ENCODE data around the gene IFI35. TPM values are rescaled to one million over a fixed set of nuclear protein-coding genes. Genes with fewer than 3 reads are reported as not detected.

IFI35 gene
- total RNA-seq, 4 donors from 2014 or later, result 20.7 to 44.1 (median 24.8) TPM

- TF ChIP-seq CTCF (IDR thresholded peaks at IDR 0.05; ENCODE audit: low read depth), result no peak
Observed at GRCh38 chr17:43003542-43004172, 2.9 kb upstream of the IFI35 start.

- TF ChIP-seq CTCF (IDR thresholded peaks at IDR 0.05; ENCODE audit: low read depth), result no peak
Observed at GRCh38 chr17:43010667-43011308, 4.2 kb downstream of the IFI35 start.

- no peak for TF ChIP-seq CTCF (IDR thresholded peaks at IDR 0.05; ENCODE audit: low read depth)
Observed at GRCh38 chr17:43011728-43012472, 5.3 kb downstream of the IFI35 start.

GRCh38 chr17:43013296-43013695, 6.7 kb downstream of the IFI35 start:
- TF ChIP-seq CTCF (IDR thresholded peaks at IDR 0.05; ENCODE audit: low read depth), result no peak

GRCh38 chr17:43014020-43014648, 7.5 kb downstream of the IFI35 start:
- TF ChIP-seq CTCF (IDR thresholded peaks at IDR 0.05; ENCODE audit: low read depth), result no peak

GRCh38 chr17:43014649-43015542, 8.3 kb downstream of the IFI35 start:
- no peak for TF ChIP-seq CTCF (IDR thresholded peaks at IDR 0.05; ENCODE audit: low read depth)
